ENCODE results near the gene CACNA1I.

CACNA1I gene

GRCh38 chr22:39641660-39642310 is 71.2 kb downstream of the CACNA1I start:
- H3K4me3 ChIP-seq (ENCODE audit: low read length): no peak overlapping the region
- DNase-seq (ENCODE audit: low read depth): no peak
- TF ChIP-seq CTCF (conservative IDR thresholded peaks at IDR 0.05; ENCODE audit: low read depth, low read length): no peak

- no peak for DNase-seq (ENCODE audit: low read depth)
- no peak for TF ChIP-seq CTCF (conservative IDR thresholded peaks at IDR 0.05; ENCODE audit: low read depth, low read length)
- no peak overlapping the region for H3K4me3 ChIP-seq (ENCODE audit: low read length)
Measured at GRCh38 chr22:39643311-39644083, 72.9 kb downstream of the CACNA1I start.

- no peak for DNase-seq (ENCODE audit: low read depth)
- no peak overlapping the region for H3K4me3 ChIP-seq (ENCODE audit: low read length)
- no peak for TF ChIP-seq CTCF (conservative IDR thresholded peaks at IDR 0.05; ENCODE audit: low read depth, low read length)
Measured at GRCh38 chr22:39645532-39645931, 75.0 kb downstream of the CACNA1I start.

GRCh38 chr22:39646398-39647063 is 76.0 kb downstream of the CACNA1I start:
- H3K4me3 ChIP-seq (ENCODE audit: low read length): no peak overlapping the region
- no peak for TF ChIP-seq CTCF (conservative IDR thresholded peaks at IDR 0.05; ENCODE audit: low read depth, low read length)

GRCh38 chr22:39647836-39648629 is 77.5 kb downstream of the CACNA1I start:
- no peak for DNase-seq (ENCODE audit: low read depth)
- H3K4me3 ChIP-seq (ENCODE audit: low read length): no peak overlapping the region
- no peak for TF ChIP-seq CTCF (conservative IDR thresholded peaks at IDR 0.05; ENCODE audit: low read depth, low read length)

More at GRCh38 chr22:39646398-39647063, 76.0 kb downstream of the CACNA1I start:
- DNase-seq (ENCODE audit: low read depth): no peak

- no peak for DNase-seq (ENCODE audit: low read depth)
- no peak overlapping the region for H3K4me3 ChIP-seq (ENCODE audit: low read length)
- TF ChIP-seq CTCF (conservative IDR thresholded peaks at IDR 0.05; ENCODE audit: low read depth, low read length): no peak
Measured at GRCh38 chr22:39648630-39648950, 78.0 kb downstream of the CACNA1I start.

All from retinal pigment epithelial cell (primary cell).